Sigmoid colon (tissue), 4 donors: ENCODE data around the gene CCDC136.

Experiments used
- POLR2A ChIP-seq, 2 donors: fragments of 450-650 bp; IDR thresholded peaks; one replicate each; pipeline ENCODE4 v1.6.1; 2016; ENCODE audit warnings: antibody characterized with exemption in 2 of 2, mild to moderate bottlenecking in 2 of 2, moderate library complexity in 2 of 2
- POLR2AphosphoS5 ChIP-seq, 4 donors: sonication (generic); formaldehyde crosslinking; IDR thresholded peaks; one replicate each; pipeline ENCODE4 v1.6.1; 2017; ENCODE audit warnings: antibody characterized with exemption in 4 of 4
- TF ChIP-seq, protein P1 (sequence below), 4 experiments: fragments of 450-650 bp in 3 of 4; fragments of 200-600 bp in 1 of 4; IDR thresholded peaks; one replicate each; pipeline ENCODE4 v1.5.1; 2016 to 2019; ENCODE audit warnings: antibody characterized with exemption in 4 of 4, mild to moderate bottlenecking in 3 of 4, moderate library complexity in 2 of 4

- TF ChIP-seq, protein P1, sequence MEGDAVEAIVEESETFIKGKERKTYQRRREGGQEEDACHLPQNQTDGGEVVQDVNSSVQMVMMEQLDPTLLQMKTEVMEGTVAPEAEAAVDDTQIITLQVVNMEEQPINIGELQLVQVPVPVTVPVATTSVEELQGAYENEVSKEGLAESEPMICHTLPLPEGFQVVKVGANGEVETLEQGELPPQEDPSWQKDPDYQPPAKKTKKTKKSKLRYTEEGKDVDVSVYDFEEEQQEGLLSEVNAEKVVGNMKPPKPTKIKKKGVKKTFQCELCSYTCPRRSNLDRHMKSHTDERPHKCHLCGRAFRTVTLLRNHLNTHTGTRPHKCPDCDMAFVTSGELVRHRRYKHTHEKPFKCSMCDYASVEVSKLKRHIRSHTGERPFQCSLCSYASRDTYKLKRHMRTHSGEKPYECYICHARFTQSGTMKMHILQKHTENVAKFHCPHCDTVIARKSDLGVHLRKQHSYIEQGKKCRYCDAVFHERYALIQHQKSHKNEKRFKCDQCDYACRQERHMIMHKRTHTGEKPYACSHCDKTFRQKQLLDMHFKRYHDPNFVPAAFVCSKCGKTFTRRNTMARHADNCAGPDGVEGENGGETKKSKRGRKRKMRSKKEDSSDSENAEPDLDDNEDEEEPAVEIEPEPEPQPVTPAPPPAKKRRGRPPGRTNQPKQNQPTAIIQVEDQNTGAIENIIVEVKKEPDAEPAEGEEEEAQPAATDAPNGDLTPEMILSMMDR (IDR thresholded peaks at IDR 0.05): no peak
- TF ChIP-seq POLR2A (IDR thresholded peaks at IDR 0.05): no peak
- peak; percentile 60 to 84 (median 62) for TF ChIP-seq POLR2AphosphoS5 (IDR thresholded peaks at IDR 0.05)
These were observed 35.8 kb upstream of the CCDC136 start for GRCh38 chr7:128755819-128756476.
